Panc1 (cell line): ENCODE measurements around the gene B3GLCT. TPM values are rescaled to one million over a fixed set of nuclear protein-coding genes. Genes with fewer than 3 reads are reported as not detected.

Experiments used
- ATAC-seq: fragments of 200-7000 bp; cut with Tn5 transposase; 2 replicates; pipeline ENCODE4 v1.9.1; 2020; ENCODE audit warnings: mild to moderate bottlenecking, moderate library complexity
- BruUV-seq: library from RNA; stranded (reverse); fragments of 400-500 nt; replicated peaks from 2 replicates; lab custom pipeline; 2021; lab: Mats Ljungman, UMichigan
- CTCF ChIA-PET: fragments of 300-600 bp; sonication (Branson Sonifier 250); formaldehyde crosslinking; loops from one replicate; lab custom pipeline; 2022; ENCODE audit warnings: antibody characterized with exemption; lab: Charles Lee
- POLR2A ChIA-PET: fragments of 300-600 bp; sonication (Branson Sonifier 250); formaldehyde crosslinking; loops from one replicate; lab custom pipeline; 2022; ENCODE audit warnings: antibody characterized with exemption; lab: Charles Lee
- DNase-seq: peaks from one replicate; pipeline ENCODE4 v3.0.0-alpha.2; 2010; ENCODE audit warnings: low read depth, low spot score
- H3K27ac ChIP-seq: 2 replicates; pipeline ENCODE4 v1.5.1; 2011; ENCODE audit warnings: mild to moderate bottlenecking, low read length, inconsistent platforms
- H3K27me3 ChIP-seq: fragments of 200-500 bp; sonication (Bioruptor generic); 2 replicates; pipeline ENCODE4 v1.6.0; 2014; ENCODE audit warnings: low read length, inconsistent platforms; ENCODE audit not compliant: control insufficient read depth, insufficient read depth
- H3K36me3 ChIP-seq: fragments of 200-500 bp; sonication (Bioruptor generic); 2 replicates; pipeline ENCODE4 v1.5.1; 2014; ENCODE audit warnings: inconsistent platforms, mild to moderate bottlenecking, low read length, moderate library complexity; ENCODE audit not compliant: control insufficient read depth, insufficient read depth
- H3K4me1 ChIP-seq: 2 replicates; pipeline ENCODE4 v1.5.1; 2011; ENCODE audit warnings: inconsistent platforms, mild to moderate bottlenecking, low read length, moderate library complexity; ENCODE audit not compliant: control insufficient read depth, insufficient read depth
- H3K4me3 ChIP-seq, 2 experiments: 2 replicates each; pipeline ENCODE4 v1.5.1; 2011 to 2012; ENCODE audit warnings: low read depth in 2 of 2, low read length in 2 of 2, mild to moderate bottlenecking in 2 of 2, inconsistent platforms in 1 of 2, moderate library complexity in 1 of 2
- H3K9me3 ChIP-seq: fragments of 200-500 bp; sonication (Bioruptor generic); 2 replicates; pipeline ENCODE4 v1.5.1; 2014; ENCODE audit warnings: low read depth, mild to moderate bottlenecking, inconsistent platforms, low read length, moderate library complexity; ENCODE audit not compliant: control insufficient read depth, insufficient read depth
- CTCF ChIP-seq: fragments of 450-650 bp; IDR thresholded peaks from 2 replicates; pipeline ENCODE4 v1.5.1; 2017; ENCODE audit warnings: mild to moderate bottlenecking
- POLR2AphosphoS5 ChIP-seq: IDR thresholded peaks from 2 replicates; pipeline ENCODE4 v1.6.1; 2012; ENCODE audit warnings: mild to moderate bottlenecking, low read depth, low read length, moderate library complexity
- REST ChIP-seq, 2 experiments: IDR thresholded peaks; 2 replicates each; pipeline ENCODE4 v1.6.1; 2011 to 2012; ENCODE audit warnings: low read depth in 2 of 2, control low read depth in 1 of 2, low read length in 1 of 2, mild to moderate bottlenecking in 1 of 2, moderate library complexity in 1 of 2; ENCODE audit not compliant: insufficient read depth in 1 of 2
- SIN3A ChIP-seq: IDR thresholded peaks from 2 replicates; pipeline ENCODE4 v1.6.1; 2012; ENCODE audit warnings: low read depth, mild to moderate bottlenecking, low read length, moderate library complexity, borderline replicate concordance; ENCODE audit not compliant: insufficient read depth
- TCF7L2 ChIP-seq: IDR thresholded peaks from 2 replicates; pipeline ENCODE4 v1.6.1; 2011; ENCODE audit warnings: mild to moderate bottlenecking, low read depth, low read length, inconsistent platforms
- in situ Hi-C: cut with HindIII; loops from 2 replicates; pipeline ENCODE4 v1.10.0; 2016; ENCODE audit warnings: low sequenced_read_pairs, low pct_unique_long_range_greater_than_20kb
- intact Hi-C: fragments of 100-400 bp; cut with micrococcal nuclease; formaldehyde crosslinking; loops from one replicate; pipeline ENCODE4 v1.10.0; 2022; ENCODE audit not compliant: unreplicated experiment
- total RNA-seq: library from RNA; stranded (reverse); gene quantifications from one replicate; pipeline ENCODE4 v1.2.1, GENCODE V29; 2021; ENCODE audit not compliant: unreplicated experiment

Gene B3GLCT
- total RNA-seq, 1 experiment from 2014 or later, result 16.5 TPM

- ChIA-PET CTCF (no interaction called here), POLR2A (no interaction called here)
- TF ChIP-seq SIN3A (no peak), POLR2AphosphoS5 (no peak), REST (IDR thresholded peaks at IDR 0.05; ENCODE audit: insufficient read depth in 1 of 2, low read depth in 2 of 2, low read length in 1 of 2) (no peak), CTCF (no peak)
- H3K9me3 ChIP-seq, result no peaks in the 10 kb centered on the region
- no peak for ATAC-seq
- no peaks in the 10 kb centered on the region for H3K4me1 ChIP-seq
- in situ Hi-C loops, result no loop called here
- H3K36me3 ChIP-seq, result no peaks in the 10 kb centered on the region
- H3K4me3 ChIP-seq, result no peak overlapping the region
- intact Hi-C loops, result no loop called here
- DNase-seq, result no peak
- H3K27me3 ChIP-seq, result no peaks in the 10 kb centered on the region
- no peak overlapping the region for H3K27ac ChIP-seq
- no TSS peak for BruUV-seq
Measured at GRCh38 chr13:31367410-31367809, 167.6 kb downstream of the B3GLCT start.

- Histone ChIP-seq H3K36me3 (no peaks in the 10 kb centered on the region), H3K4me1 (no peaks in the 10 kb centered on the region), H3K9me3 (no peaks in the 10 kb centered on the region), H3K4me3 (no peak overlapping the region), H3K27ac (no peak overlapping the region), H3K27me3 (no peaks in the 10 kb centered on the region)
- no peak for DNase-seq
- no peak for ATAC-seq
- POLR2A ChIA-PET, result no interaction called here
- TF ChIP-seq CTCF, result no peak
- TF ChIP-seq TCF7L2, result no peak
- TF ChIP-seq SIN3A, result no peak
- TF ChIP-seq POLR2AphosphoS5, result no peak
- no peak for TF ChIP-seq REST (IDR thresholded peaks at IDR 0.05; ENCODE audit: insufficient read depth in 1 of 2, low read depth in 2 of 2, low read length in 1 of 2)
- intact Hi-C loops (no loop called here), in situ Hi-C loops (no loop called here)
- no TSS peak for BruUV-seq
- CTCF ChIA-PET, result no interaction called here
Measured at GRCh38 chr13:31369213-31369612, 169.4 kb downstream of the B3GLCT start.
